ENCODE data around the gene SLC9A9.
"Not testable (repeated sequence)": the region's sequence is repeated elsewhere in the genome, so short reads cannot be mapped to it uniquely, and the experiment has no call there.

Gene SLC9A9

GRCh38 chr3:143810166-143810952 is 37.9 kb downstream of the SLC9A9 start:
- no peak for DNase-seq (ENCODE audit: low read depth)

DNA sequence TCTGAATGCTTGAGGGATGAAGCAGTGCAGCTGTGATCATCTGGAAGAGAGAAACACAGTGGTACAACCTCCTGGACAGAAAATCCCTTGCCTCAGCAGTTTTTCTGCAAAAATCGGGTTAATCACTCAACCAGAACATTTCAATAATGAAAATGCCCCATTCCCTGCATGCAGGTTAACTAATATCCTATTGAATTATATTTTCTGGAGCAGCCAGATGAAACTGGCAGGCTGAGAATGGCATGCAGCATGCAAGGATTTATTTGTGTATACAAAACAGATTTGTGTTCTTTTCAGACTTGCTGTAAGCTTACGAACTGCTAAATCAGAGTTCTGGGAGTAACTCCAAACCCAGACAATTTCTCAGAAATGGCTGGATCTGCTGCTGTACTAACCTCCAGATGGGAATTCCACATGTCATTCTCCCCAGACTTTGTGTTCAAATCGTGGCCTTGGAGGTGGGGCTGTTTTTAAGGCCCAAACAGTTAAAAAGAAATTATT is 39.1 kb downstream of the SLC9A9 start:
- no peak for DNase-seq (ENCODE audit: low read depth)

GRCh38 chr3:143808030-143808429 is 40.2 kb downstream of the SLC9A9 start:
- no peak for DNase-seq (ENCODE audit: low read depth)

- no peak for DNase-seq (ENCODE audit: low read depth)
Measured at GRCh38 chr3:143806038-143806437, 42.2 kb downstream of the SLC9A9 start.

- DNase-seq (ENCODE audit: low read depth): not testable (repeated sequence)
Measured at GRCh38 chr3:143805476-143805875, 42.8 kb downstream of the SLC9A9 start.

DNA sequence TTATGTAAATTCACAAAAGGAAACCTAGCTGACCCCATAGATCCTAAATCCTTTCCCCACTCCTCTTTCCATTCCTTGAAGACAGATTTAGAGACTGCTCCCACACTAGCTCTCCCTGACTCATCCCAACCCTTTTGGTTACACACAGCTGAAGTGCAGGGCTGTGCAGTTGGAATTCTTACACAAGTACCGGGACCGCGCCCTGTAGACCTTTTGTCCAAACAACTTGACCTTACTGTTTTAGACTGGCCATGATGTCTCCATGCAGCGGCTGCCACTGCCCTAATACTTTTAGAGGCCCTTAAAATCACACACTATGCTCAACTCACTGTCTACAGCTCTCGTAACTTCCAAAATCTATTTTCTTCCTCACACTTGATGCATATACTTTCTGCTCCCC is 47.2 kb downstream of the SLC9A9 start:
- DNase-seq (ENCODE audit: low read depth): not testable (repeated sequence)

DNA sequence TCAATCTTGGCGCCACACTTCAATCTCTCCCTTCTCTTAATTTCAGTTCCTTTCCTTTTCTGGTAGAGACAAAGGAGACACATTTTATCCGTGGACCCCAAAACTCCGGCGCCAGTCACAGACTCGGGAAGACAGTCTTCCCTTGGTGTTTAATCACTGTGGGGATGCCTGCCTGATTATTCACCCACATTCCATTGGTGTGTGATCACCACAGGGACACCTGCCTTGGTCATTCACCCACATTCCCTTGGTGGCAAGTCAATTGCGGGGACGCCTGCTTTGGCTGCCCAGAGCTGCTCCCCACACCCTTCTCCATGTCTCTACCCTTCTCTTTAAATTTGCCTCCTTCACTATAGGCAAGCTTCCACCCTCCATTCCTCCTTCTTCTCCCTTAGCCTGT is 50.1 kb downstream of the SLC9A9 start:
- DNase-seq (ENCODE audit: low read depth): not testable (repeated sequence)

DNA sequence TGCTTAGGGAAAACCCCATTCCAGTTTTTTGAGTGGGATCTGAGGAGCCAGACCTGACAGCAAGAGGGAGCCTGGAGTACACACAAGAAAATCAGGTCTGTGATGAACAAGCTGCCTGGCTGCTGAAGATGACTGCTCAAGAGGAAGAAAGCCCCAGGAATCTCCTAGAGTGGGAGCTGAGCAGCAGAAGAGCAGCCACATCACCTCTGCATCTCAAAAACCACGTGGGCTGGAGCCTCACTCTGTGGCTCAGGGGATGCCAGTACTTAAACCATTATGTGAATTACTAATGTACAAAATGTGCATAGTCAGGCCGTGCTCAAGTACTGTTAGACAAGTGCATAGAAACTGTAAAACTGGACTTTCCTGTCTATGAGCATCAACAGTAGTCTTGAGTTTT is 52.4 kb downstream of the SLC9A9 start:
- no peak for DNase-seq (ENCODE audit: low read depth)

DNA sequence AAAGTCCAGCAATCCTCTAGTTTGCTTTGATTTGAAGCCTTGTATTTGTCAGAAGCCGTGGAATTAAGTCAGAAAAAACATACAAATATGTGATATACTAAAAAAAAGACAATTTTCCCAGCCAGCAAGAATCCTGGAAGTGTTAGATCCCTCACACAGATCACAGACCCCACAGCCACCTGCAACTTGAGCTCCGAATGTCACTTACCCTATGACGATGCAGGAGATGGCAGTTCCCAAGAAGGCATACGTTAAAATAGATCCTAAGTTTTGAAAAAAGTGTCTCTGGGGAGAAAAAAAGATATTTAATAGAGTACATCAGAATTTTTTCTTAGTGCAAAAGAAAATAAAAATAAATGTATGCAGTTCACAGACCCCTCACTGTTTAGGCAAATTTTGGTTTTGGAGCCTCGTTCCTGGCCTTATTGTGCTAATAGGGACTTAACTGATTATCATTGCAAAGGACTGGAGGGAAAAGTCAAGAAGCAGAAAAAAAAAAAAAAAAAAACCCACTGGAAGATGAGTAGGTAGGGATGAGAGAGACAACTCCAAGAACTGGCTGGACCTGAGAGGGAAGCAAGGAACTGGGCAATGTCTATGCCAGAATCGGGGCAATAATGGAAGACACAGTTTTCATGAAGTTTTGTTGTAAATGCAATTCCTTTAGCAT is 53.3 kb downstream of the SLC9A9 start:
- no peak for DNase-seq (ENCODE audit: low read depth)

DNA sequence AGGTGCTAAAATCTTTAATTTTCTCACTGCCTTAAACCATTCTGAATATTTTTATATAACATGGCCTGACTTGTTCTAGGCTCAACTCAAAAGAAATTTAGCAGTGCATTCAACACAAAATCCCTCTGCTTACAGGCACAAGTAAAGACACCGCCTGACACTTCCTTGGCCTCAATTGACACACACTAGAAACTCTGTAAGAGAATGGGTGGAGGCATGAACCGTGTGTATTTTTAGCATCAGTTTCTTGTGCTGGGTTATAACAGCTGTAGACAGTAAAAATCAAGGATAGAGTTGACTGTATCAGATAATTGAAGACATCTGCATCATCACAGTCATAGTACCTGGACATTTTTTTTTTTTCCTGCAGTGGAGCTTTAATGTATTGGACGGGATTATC is 54.3 kb downstream of the SLC9A9 start:
- no peak for DNase-seq (ENCODE audit: low read depth)

GRCh38 chr3:143791386-143791785 is 56.9 kb downstream of the SLC9A9 start:
- no peak for DNase-seq (ENCODE audit: low read depth)

GRCh38 chr3:143786219-143787191 is 61.8 kb downstream of the SLC9A9 start:
- no peak for DNase-seq (ENCODE audit: low read depth)

DNA sequence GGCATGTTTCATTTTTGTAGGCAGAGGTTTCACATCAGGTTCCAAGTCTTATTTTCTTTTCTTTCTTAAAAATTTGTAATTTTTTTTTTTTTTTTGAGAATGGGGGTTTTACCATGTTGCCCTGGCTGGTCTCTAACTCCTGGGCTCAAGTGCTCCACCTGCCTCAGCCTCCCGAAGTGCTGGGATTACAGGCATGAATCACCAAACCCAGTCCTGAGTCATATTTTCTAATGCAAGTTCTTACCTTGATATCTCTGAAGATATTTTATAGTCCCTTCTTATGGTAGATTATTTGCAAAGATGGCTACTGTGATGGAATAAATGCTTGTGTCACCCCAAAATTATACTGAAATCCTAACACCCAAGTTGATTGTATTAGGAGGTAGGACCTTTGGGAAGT is 63.8 kb downstream of the SLC9A9 start:
- DNase-seq (ENCODE audit: low read depth): no peak

DNA sequence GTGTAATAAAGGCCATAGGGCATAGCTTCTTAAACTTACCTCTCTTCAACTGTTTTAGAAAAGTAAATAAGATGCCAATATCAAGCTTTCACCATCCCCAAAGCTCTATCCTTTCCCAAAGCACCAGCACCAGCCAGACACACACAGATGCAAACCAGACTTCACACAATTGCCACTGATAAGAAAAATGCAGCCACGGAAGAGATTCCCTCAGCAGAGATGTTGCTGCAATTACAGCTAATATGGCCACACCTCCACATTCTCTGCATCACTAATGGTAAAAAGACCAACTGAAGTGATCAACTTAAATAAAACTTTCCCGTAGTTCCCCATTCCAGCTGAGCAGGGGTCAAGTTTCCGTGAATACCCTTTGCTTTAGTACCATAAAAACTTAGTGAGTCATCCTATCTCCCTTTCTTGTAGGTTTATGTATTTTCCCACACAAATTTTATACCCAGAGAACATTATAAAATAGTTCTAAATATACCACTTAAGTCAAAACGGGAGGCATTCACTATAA is 64.4 kb downstream of the SLC9A9 start:
- no peak for DNase-seq (ENCODE audit: low read depth)

DNA sequence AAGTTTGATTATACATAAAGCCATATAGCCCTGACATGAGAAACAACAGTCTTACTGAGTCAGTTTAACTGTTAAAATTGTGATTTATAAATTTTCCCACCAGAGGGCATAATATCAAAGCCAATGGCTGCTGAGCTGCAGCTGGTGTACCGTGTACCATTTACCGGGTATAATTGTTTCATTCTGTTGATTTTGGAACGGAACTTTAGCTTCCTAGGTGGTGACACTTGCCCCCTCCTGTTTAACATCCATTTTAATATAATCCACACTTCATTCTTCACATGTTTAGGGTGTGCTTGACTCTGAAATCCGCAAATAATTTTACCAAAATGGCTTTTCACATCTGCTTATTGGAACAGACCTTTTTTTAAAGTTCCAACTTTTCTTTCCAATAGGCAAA is 72.8 kb downstream of the SLC9A9 start:
- no peak for DNase-seq (ENCODE audit: low read depth)

DNA sequence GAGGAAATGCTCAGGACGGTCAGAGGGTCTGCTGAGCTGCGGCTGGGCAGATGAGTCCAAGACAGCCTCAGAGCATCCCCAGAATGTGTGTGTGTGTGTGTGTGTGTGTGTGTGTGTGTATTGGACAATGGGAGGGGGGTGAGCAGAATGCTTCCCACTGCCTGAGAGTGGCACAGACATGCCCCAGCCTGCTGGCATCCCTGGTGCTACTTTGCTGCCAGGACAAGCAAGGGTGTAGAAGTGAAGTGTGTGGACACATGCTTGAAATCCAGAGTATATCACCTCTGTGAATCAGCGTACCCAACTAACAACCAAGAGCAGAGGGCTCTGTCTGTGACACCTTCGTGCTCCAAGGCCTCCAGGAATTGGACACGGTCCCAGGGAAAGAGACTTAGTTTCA is 76.3 kb downstream of the SLC9A9 start:
- no peak for DNase-seq (ENCODE audit: low read depth)

GRCh38 chr3:143771258-143771657 is 77.0 kb downstream of the SLC9A9 start:
- DNase-seq (ENCODE audit: low read depth): no peak

DNA sequence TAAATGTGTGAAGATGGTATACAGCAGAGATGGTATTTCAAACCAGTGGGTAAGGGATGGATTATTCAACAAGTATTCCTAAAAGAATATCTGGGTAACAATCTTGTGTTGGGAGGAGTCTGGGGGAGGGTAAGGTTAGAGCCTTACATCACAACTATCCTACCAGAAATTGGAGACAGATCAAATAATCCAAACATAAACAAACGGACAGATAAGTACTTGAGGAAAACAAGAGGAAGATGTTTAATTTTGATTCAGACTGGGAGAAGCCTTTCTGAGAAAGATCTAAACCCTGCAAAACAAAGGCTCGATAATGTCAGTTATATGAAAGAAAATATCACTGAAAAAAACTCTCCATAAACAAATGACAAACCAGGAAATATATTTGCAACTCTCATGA is 77.9 kb downstream of the SLC9A9 start:
- no peak for DNase-seq (ENCODE audit: low read depth)

GRCh38 chr3:143769616-143770015 is 78.7 kb downstream of the SLC9A9 start:
- DNase-seq (ENCODE audit: low read depth): no peak

- no peak for DNase-seq (ENCODE audit: low read depth)
Measured at GRCh38 chr3:143764840-143765239, 83.4 kb downstream of the SLC9A9 start.

DNA sequence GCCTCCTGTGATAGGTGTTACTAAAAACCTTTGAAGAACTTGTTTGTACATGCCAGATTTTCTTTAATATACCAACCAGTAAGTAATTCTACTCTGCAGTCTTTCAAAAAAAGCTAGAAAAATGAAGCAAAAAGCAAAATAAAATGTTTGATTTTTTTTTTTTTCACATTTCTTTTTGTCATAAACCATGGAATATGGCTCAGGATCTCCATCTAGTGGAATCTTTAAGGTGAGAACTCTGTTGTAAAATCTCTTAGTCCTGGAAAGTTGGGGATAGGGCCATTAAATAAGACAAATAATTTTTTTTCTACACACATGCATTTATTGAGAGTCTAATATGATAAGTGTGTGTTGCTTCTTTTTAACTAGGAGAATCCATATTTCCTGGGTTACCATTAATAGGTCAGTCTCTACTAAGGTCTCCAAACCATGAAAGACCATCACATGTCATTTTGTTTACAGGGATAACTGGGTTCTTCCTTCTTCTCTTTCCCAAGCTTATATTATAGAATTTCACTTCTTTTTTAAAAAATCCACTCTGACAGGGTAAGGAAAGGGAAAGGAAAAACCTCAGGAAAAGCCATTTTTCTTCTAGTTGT is 84.6 kb downstream of the SLC9A9 start:
- DNase-seq (ENCODE audit: low read depth): no peak

DNA sequence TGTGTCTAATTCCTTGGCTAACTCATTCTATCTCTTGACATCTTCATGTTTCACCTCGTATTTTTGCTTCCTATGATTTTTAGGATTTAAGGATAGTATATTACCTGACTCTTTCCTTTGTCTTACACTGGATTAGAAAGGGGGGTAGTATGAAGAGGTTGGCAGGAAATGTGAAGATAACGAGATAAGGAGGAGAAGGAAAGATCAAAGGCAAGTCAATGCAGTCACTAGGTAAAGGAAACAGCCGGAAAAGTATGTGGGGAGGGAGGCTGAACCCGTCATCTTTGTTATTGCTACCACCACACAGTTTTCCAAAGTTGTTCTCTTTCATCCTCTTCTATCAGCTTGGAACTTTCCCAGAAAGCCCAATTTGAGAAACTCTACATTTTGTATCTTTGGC is 90.6 kb downstream of the SLC9A9 start:
- DNase-seq (ENCODE audit: low read depth): no peak
